HepG2 (cell line): ENCODE data around the gene NPSR1. TPM values are rescaled to one million over a fixed set of nuclear protein-coding genes. Genes with fewer than 3 reads are reported as not detected.

ENCODE experiments used
- ATAC-seq: fragments of 200-7000 bp; cut with Tn5 transposase; 3 replicates; pipeline ENCODE4 v1.9.1; 2020; ENCODE audit warnings: mild to moderate bottlenecking, moderate library complexity
- BruUV-seq: library from RNA; stranded (reverse); fragments of 400-500 nt; replicated peaks from 2 replicates; lab custom pipeline; 2021; lab: Mats Ljungman, UMichigan
- CTCF ChIA-PET: fragments of 300-600 bp; formaldehyde crosslinking; extraction: SDS; loops from one replicate; lab custom pipeline; 2021; ENCODE audit warnings: low total read pairs, inconsistent platforms, low intra/inter-chr PET ratio; lab: Yijun Ruan, JAX
- POLR2A ChIA-PET: fragments of 350-600 bp; sonication (Branson Sonifier 250); formaldehyde crosslinking; loops from one replicate; lab custom pipeline; 2020; ENCODE audit warnings: antibody characterized with exemption, inconsistent platforms; lab: Yijun Ruan, JAX
- DNase-seq: peaks from one replicate; pipeline ENCODE4 v3.0.0-alpha.2; 2015; ENCODE audit warnings: low spot score
- FAIRE-seq: peaks from 3 replicates; lab custom pipeline; 2011; peaks lifted over from hg19 to GRCh38; lab: Jason Lieb, UNC
- H2AFZ ChIP-seq: one replicate; pipeline ENCODE4 v1.6.1; 2011; ENCODE audit warnings: low read length, inconsistent platforms
- H3K27ac ChIP-seq: fragments of 300-600 bp; 3 replicates; pipeline ENCODE4 v1.8.0; 2011; ENCODE audit warnings: mixed run types, mild to moderate bottlenecking, mixed read lengths, low read length, inconsistent platforms; ENCODE audit not compliant: insufficient read depth; ENCODE audit errors: extremely low read length
- H3K27me3 ChIP-seq, 2 experiments: fragments of 200-600 bp in 1 of 2; 2 replicates in 1 of 2; 3 replicates in 1 of 2; pipeline versions ENCODE4 v1.6.0 to v1.8.0; 2011; ENCODE audit warnings: low read length in 2 of 2, mild to moderate bottlenecking in 2 of 2, moderate library complexity in 2 of 2, inconsistent platforms in 1 of 2; ENCODE audit not compliant: insufficient read depth in 2 of 2, control insufficient read depth in 1 of 2
- H3K36me3 ChIP-seq, 2 experiments: fragments of 200-600 bp in 1 of 2; replicated peaks in 1 of 2; 2 replicates in 1 of 2; 3 replicates in 1 of 2; pipeline versions ENCODE4 v1.5.1 to v1.8.0; 2011; ENCODE audit warnings: low read length in 2 of 2, inconsistent platforms in 1 of 2; ENCODE audit not compliant: insufficient read depth in 2 of 2, control insufficient read depth in 1 of 2
- H3K4me1 ChIP-seq: 2 replicates; pipeline ENCODE4 v1.5.1; 2012; ENCODE audit warnings: low read length, inconsistent platforms; ENCODE audit not compliant: insufficient read depth
- H3K4me2 ChIP-seq: 2 replicates; pipeline ENCODE4 v1.6.0; 2011; ENCODE audit warnings: low read depth, low read length, inconsistent platforms
- H3K4me3 ChIP-seq, 3 experiments: fragments of 200-600 bp in 1 of 3; sonication (generic), shearing (Covaris generic) in 1 of 3; replicated peaks in 1 of 3; 2 replicates each; pipeline ENCODE4 v1.5.1; 2011 to 2016; ENCODE audit warnings: low read length in 3 of 3, inconsistent platforms in 2 of 3, low read depth in 2 of 3, mild to moderate bottlenecking in 2 of 3, control low read depth in 1 of 3, mixed read lengths in 1 of 3; ENCODE audit not compliant: insufficient read depth in 1 of 3
- H3K79me2 ChIP-seq: one replicate; pipeline ENCODE4 v1.6.1; 2011; ENCODE audit warnings: low read length, inconsistent platforms; ENCODE audit not compliant: insufficient read depth
- H3K9ac ChIP-seq: 2 replicates; pipeline ENCODE4 v1.6.0; 2011; ENCODE audit warnings: mild to moderate bottlenecking, low read depth, low read length, inconsistent platforms; ENCODE audit not compliant: insufficient read depth
- H3K9me3 ChIP-seq: 2 replicates; pipeline ENCODE4 v1.5.1; 2012; ENCODE audit warnings: mild to moderate bottlenecking, low read length
- H4K20me1 ChIP-seq: 2 replicates; pipeline ENCODE4 v1.6.0; 2011; ENCODE audit warnings: inconsistent platforms, mild to moderate bottlenecking, low read length, moderate library complexity; ENCODE audit not compliant: insufficient read depth
- HCFC1 ChIP-seq: fragments of 150-350 bp; IDR thresholded peaks from 2 replicates; pipeline ENCODE4 v1.6.1; 2014; ENCODE audit warnings: low read depth, low read length
- HNRNPLL ChIP-seq: fragments of 200-400 bp; formaldehyde crosslinking; IDR thresholded peaks from 2 replicates; pipeline ENCODE4 v1.6.1; 2017; ENCODE audit warnings: mild to moderate bottlenecking, low read depth, low read length; ENCODE audit not compliant: poor library complexity, severe bottlenecking
- MLX ChIP-seq: IDR thresholded peaks from 2 replicates; pipeline ENCODE4 v1.6.1; 2016
- SALL1 ChIP-seq: sonication (generic); formaldehyde crosslinking; IDR thresholded peaks from 2 replicates; pipeline ENCODE4 v1.8.0; 2022; ENCODE audit warnings: mild to moderate bottlenecking, missing genetic modification reagents
- SAP130 ChIP-seq: IDR thresholded peaks from 2 replicates; pipeline ENCODE4 v1.6.1; 2016; ENCODE audit warnings: low read depth
- SNAPC5 ChIP-seq: sonication (generic); formaldehyde crosslinking; IDR thresholded peaks from 2 replicates; pipeline ENCODE4 v1.8.1; 2023; ENCODE audit warnings: mild to moderate bottlenecking, missing genetic modification reagents, borderline replicate concordance
- ZBTB43 ChIP-seq: sonication (generic); formaldehyde crosslinking; conservative IDR thresholded peaks from 2 replicates; pipeline ENCODE4 v1.4.0; 2020; ENCODE audit warnings: missing genetic modification reagents
- ZNF160 ChIP-seq: sonication (generic); formaldehyde crosslinking; IDR thresholded peaks from 2 replicates; pipeline ENCODE4 v1.8.0; 2022; ENCODE audit warnings: mild to moderate bottlenecking, inconsistent platforms, missing genetic modification reagents
- ZNF460 ChIP-seq: sonication (generic); formaldehyde crosslinking; IDR thresholded peaks from 2 replicates; pipeline ENCODE4 v1.5.1; 2020; ENCODE audit warnings: missing genetic modification reagents, mild to moderate bottlenecking, borderline replicate concordance
- ZNF543 ChIP-seq: sonication (generic); formaldehyde crosslinking; IDR thresholded peaks from 2 replicates; pipeline ENCODE4 v1.4.0; 2020; ENCODE audit warnings: mild to moderate bottlenecking, missing genetic modification reagents
- ZNF788 ChIP-seq: sonication (generic); formaldehyde crosslinking; IDR thresholded peaks from 2 replicates; pipeline ENCODE4 v1.5.0; 2020; ENCODE audit warnings: mild to moderate bottlenecking, missing genetic modification reagents, borderline replicate concordance
- WGBS: methylation state at CpG from one replicate; pipeline ENCODE4 v1.1.6; 2017; ENCODE audit warnings: low lambda C conversion rate; 5-methylcytosine and 5-hydroxymethylcytosine counted together
- in situ Hi-C: cut with HindIII; loops from 2 replicates; pipeline ENCODE4 v1.10.0; 2017; ENCODE audit warnings: low pct_unique_long_range_greater_than_20kb; ENCODE audit not compliant: extremely low pct_ligation_motif_present
- intact Hi-C: fragments of 100-400 bp; cut with micrococcal nuclease; formaldehyde crosslinking; loops from one replicate; pipeline ENCODE4 v1.10.0; 2022; ENCODE audit not compliant: unreplicated experiment
- polyA plus RNA-seq, 8 experiments: library from polyadenylated mRNA; depleted of rRNA in 3 of 8; stranded (reverse) in 7 of 8; unstranded in 1 of 8; fragments of >200 nt; fragmentation: Illumina TruSeq in 4 of 8; extraction: Trizol in 4 of 8; gene quantifications; 2 replicates each; pipeline versions ENCODE4 v1.2.1 to v1.2.3, GENCODE V29; 2011 to 2016; ENCODE audit warnings: low read depth in 4 of 8, missing spikeins in 1 of 8, mixed read lengths in 1 of 8; ENCODE audit not compliant: insufficient read depth in 1 of 8
- total RNA-seq, 5 experiments: library from RNA; depleted of rRNA; stranded (reverse); fragments of >200 nt; fragmentation: Illumina TruSeq; extraction: Trizol; gene quantifications; 2 replicates each; pipeline ENCODE4 v1.2.3, GENCODE V29; 2016; ENCODE audit warnings: low read depth in 1 of 5
- TF ChIP-seq, protein P1 (sequence below): sonication (generic); formaldehyde crosslinking; IDR thresholded peaks from 2 replicates; pipeline ENCODE4 v1.5.0; 2020; ENCODE audit warnings: mild to moderate bottlenecking, missing genetic modification reagents, borderline replicate concordance
- TF ChIP-seq, protein P2 (sequence below): sonication (generic); formaldehyde crosslinking; IDR thresholded peaks from 2 replicates; pipeline ENCODE4 v1.4.0; 2020; ENCODE audit warnings: missing genetic modification reagents, borderline replicate concordance

NPSR1 gene
- total and polyA plus RNA-seq, 2 of the 13 experiments (the other 11 are each of a cell fraction or from before 2014, with no cell fraction given), result not detected

GRCh38 chr7:34840176-34840785, 182.3 kb downstream of the NPSR1 start:
- Histone ChIP-seq H3K4me2 (no peak overlapping the region), H3K4me3 (no peak overlapping the region), H3K4me1 (peaks cover under 1% of the 10 kb centered on the region; the same call in 1 of the 2 replicates), H2AFZ (no peak overlapping the region), H3K9me3 (no peaks in the 10 kb centered on the region), H3K36me3 (no peaks in the 10 kb centered on the region), H3K27me3 (peaks cover 0 to 17% of the 10 kb centered on the region in 2 experiments; a peak in 2 of 5 replicates), H4K20me1 (no peaks in the 10 kb centered on the region), H3K9ac (no peak overlapping the region), H3K27ac (no peak overlapping the region), H3K79me2 (no peaks in the 10 kb centered on the region)
- ChIA-PET CTCF (no interaction called here), POLR2A (no interaction called here)
- BruUV-seq, result no TSS peak
- WGBS, result 0% methylated on average over 5 of the region's 5 CpGs
- no peak for FAIRE-seq
- intact Hi-C loops (no loop called here), in situ Hi-C loops (no loop called here)
- no peak for ATAC-seq
- no peak for DNase-seq
- TF ChIP-seq SALL1 (CRISPR knock-in tag) (no peak), ZNF543 (no peak), HCFC1 (no peak), SNAPC5 (no peak), ZNF788 (no peak), SAP130 (CRISPR knock-in tag) (no peak), HNRNPLL (no peak), ZNF160 (CRISPR knock-in tag) (no peak), MLX (CRISPR knock-in tag) (no peak), ZNF460 (CRISPR knock-in tag) (no peak), ZBTB43 (CRISPR knock-in tag) (no peak)
- TF ChIP-seq, protein P1, sequence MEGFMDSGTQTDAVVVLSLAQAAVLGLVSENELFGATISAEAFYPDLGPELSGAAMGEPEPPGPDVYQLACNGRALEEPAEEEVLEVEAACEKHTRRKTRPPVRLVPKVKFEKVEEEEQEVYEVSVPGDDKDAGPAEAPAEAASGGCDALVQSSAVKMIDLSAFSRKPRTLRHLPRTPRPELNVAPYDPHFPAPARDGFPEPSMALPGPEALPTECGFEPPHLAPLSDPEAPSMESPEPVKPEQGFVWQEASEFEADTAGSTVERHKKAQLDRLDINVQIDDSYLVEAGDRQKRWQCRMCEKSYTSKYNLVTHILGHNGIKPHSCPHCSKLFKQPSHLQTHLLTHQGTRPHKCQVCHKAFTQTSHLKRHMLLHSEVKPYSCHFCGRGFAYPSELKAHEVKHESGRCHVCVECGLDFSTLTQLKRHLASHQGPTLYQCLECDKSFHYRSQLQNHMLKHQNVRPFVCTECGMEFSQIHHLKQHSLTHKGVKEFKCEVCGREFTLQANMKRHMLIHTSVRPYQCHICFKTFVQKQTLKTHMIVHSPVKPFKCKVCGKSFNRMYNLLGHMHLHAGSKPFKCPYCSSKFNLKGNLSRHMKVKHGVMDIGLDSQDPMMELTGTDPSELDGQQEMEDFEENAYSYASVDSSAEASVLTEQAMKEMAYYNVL, result no peak
- TF ChIP-seq, protein P2, sequence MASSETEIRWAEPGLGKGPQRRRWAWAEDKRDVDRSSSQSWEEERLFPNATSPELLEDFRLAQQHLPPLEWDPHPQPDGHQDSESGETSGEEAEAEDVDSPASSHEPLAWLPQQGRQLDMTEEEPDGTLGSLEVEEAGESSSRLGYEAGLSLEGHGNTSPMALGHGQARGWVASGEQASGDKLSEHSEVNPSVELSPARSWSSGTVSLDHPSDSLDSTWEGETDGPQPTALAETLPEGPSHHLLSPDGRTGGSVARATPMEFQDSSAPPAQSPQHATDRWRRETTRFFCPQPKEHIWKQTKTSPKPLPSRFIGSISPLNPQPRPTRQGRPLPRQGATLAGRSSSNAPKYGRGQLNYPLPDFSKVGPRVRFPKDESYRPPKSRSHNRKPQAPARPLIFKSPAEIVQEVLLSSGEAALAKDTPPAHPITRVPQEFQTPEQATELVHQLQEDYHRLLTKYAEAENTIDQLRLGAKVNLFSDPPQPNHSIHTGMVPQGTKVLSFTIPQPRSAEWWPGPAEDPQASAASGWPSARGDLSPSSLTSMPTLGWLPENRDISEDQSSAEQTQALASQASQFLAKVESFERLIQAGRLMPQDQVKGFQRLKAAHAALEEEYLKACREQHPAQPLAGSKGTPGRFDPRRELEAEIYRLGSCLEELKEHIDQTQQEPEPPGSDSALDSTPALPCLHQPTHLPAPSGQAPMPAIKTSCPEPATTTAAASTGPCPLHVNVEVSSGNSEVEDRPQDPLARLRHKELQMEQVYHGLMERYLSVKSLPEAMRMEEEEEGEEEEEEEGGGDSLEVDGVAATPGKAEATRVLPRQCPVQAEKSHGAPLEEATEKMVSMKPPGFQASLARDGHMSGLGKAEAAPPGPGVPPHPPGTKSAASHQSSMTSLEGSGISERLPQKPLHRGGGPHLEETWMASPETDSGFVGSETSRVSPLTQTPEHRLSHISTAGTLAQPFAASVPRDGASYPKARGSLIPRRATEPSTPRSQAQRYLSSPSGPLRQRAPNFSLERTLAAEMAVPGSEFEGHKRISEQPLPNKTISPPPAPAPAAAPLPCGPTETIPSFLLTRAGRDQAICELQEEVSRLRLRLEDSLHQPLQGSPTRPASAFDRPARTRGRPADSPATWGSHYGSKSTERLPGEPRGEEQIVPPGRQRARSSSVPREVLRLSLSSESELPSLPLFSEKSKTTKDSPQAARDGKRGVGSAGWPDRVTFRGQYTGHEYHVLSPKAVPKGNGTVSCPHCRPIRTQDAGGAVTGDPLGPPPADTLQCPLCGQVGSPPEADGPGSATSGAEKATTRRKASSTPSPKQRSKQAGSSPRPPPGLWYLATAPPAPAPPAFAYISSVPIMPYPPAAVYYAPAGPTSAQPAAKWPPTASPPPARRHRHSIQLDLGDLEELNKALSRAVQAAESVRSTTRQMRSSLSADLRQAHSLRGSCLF, result no peak
